CD4-positive, CD25-positive, alpha-beta regulatory T cell (primary cell): ENCODE measurements around the gene SHANK2. TPM values are rescaled to one million over a fixed set of nuclear protein-coding genes. Genes with fewer than 3 reads are reported as not detected.

Experiments
- ATAC-seq, 2 donors: fragments of 150-1000 bp; cut with Tn5 transposase; one replicate each; pipeline ENCODE4 v1.10.0; 2021; ENCODE audit warnings: low read depth in 2 of 2, moderate number of reproducible peaks in 2 of 2, moderate library complexity in 1 of 2
- DNase-seq, 3 donors: peaks; one replicate each; pipeline versions ENCODE4 v3.0.0 to v3.0.0-alpha.2; 2012 to 2022; ENCODE audit warnings: mixed read lengths in 1 of 3
- H3K27ac ChIP-seq: one replicate; pipeline ENCODE4 v1.7.0; 2013; ENCODE audit warnings: mild to moderate bottlenecking, low read length; ENCODE audit not compliant: insufficient read depth, poor library complexity, severe bottlenecking
- H3K27me3 ChIP-seq: one replicate; pipeline ENCODE4 v1.7.0; 2013; ENCODE audit warnings: low read length; ENCODE audit not compliant: control insufficient read depth, insufficient read depth
- H3K36me3 ChIP-seq: one replicate; pipeline ENCODE4 v1.7.0; 2013; ENCODE audit warnings: mild to moderate bottlenecking, low read length, moderate library complexity; ENCODE audit not compliant: control insufficient read depth, insufficient read depth
- H3K4me1 ChIP-seq: 2 replicates; pipeline ENCODE4 v1.7.0; 2013; ENCODE audit warnings: mild to moderate bottlenecking, low read length; ENCODE audit not compliant: insufficient read depth, control insufficient read depth, poor library complexity, severe bottlenecking
- H3K4me3 ChIP-seq: one replicate; pipeline ENCODE4 v1.7.0; 2013; ENCODE audit warnings: low read depth, mild to moderate bottlenecking, low read length, moderate library complexity
- H3K9me3 ChIP-seq, 2 experiments: 1 replicate in 1 of 2; 2 replicates in 1 of 2; pipeline ENCODE4 v1.7.0; 2013; ENCODE audit warnings: low read length in 2 of 2, mild to moderate bottlenecking in 1 of 2, moderate library complexity in 1 of 2; ENCODE audit not compliant: control insufficient read depth in 2 of 2
- H3K27ac Mint-ChIP-seq, 3 donors: one replicate each; pipeline ENCODE4 v1.8.0; 2020 to 2022; ENCODE audit warnings: mild to moderate bottlenecking in 3 of 3, mixed read lengths in 3 of 3, moderate library complexity in 2 of 3
- H3K27me3 Mint-ChIP-seq: one replicate; pipeline ENCODE4 v1.8.0; 2022; ENCODE audit warnings: mild to moderate bottlenecking, mixed read lengths
- H3K36me3 Mint-ChIP-seq: one replicate; pipeline ENCODE4 v1.8.0; 2020; ENCODE audit warnings: mixed read lengths
- H3K4me1 Mint-ChIP-seq, 4 donors: one replicate each; pipeline ENCODE4 v1.8.0; 2020 to 2022; ENCODE audit warnings: mixed read lengths in 4 of 4, mild to moderate bottlenecking in 1 of 4
- H3K4me3 Mint-ChIP-seq, 4 donors: one replicate each; pipeline ENCODE4 v1.8.0; 2020 to 2022; ENCODE audit warnings: mild to moderate bottlenecking in 4 of 4, mixed read lengths in 4 of 4, moderate library complexity in 3 of 4
- H3K9me3 Mint-ChIP-seq, 7 donors: one replicate each; pipeline ENCODE4 v1.8.0; 2020 to 2022; ENCODE audit warnings: mixed read lengths in 7 of 7, mild to moderate bottlenecking in 3 of 7, moderate library complexity in 2 of 7
- polyA plus RNA-seq, 4 donors: library from polyadenylated mRNA; unstranded; fragments of 300-500 nt; fragmentation: Illumina TruSeq; gene quantifications; one replicate each; pipeline ENCODE4 v1.2.3, GENCODE V29; 2021
- total RNA-seq: library from RNA; stranded (reverse); gene quantifications from one replicate; pipeline ENCODE4 v1.2.3, GENCODE V29; 2022

The SHANK2 gene
- total and polyA plus RNA-seq, 5 donors from 2014 or later: not detected

DNA sequence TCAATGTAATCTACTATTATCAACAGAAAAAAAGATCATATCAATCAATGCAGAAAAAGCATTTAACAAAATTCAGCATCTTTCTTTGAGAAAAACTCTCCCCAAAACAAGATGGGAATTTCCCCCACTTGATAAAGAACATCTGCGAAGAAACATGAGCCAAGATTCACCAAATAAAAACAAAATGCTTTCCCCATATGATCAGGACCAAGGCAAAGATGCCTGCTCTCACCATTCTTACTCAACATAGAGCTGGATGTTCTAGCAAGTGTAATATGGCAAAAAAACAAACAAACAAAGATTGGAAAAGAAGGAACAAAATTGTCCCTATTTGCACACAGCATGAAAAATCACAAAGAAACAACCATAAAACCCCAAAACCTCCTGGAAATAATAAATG, 23.4 kb downstream of the SHANK2 start:
- H3K4me3 Mint-ChIP-seq: no peak overlapping the region
- peaks cover 0 to 32% (median 8%) of the 10 kb centered on the region in 7 donors for H3K9me3 Mint-ChIP-seq
- H3K36me3 Mint-ChIP-seq: no peaks in the 10 kb centered on the region

DNA sequence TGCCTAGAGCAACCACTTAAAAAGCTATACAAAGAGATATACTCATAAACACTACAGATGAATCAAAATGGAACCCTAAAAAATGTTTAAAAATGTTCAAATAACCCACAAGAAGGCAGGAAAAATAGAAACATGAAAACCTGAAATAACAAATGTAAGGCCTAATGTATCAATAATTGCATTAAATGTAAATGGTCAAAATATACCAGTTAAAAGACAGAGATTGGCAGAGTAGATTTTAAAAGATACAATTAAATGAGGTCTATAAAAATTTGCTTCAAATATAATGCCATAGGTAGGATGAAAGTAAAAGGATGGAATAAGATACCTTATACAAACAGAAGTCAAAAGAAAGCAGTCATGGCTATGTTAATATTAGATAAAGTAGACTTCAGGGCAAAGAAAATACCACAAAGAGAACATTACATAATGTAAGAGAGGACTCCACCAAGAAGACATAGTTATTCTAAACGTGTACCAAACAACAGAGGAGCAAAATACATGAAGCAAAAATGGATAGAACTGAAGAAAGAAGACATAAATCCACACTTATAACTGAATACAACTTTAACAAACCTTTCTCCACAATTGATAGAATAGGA, 25.2 kb downstream of the SHANK2 start:
- H3K27me3 Mint-ChIP-seq: no peaks in the 10 kb centered on the region
- no peaks in the 10 kb centered on the region for H3K4me1 Mint-ChIP-seq
- DNase-seq (no peak), ATAC-seq (no peak)
- Histone ChIP-seq H3K4me1 (no peaks in the 10 kb centered on the region), H3K27ac (no peak overlapping the region), H3K4me3 (no peak overlapping the region), H3K9me3 (peaks cover 8 to 9% of the 10 kb centered on the region in 2 experiments), H3K36me3 (no peaks in the 10 kb centered on the region), H3K27me3 (no peaks in the 10 kb centered on the region)
- H3K36me3 Mint-ChIP-seq: no peaks in the 10 kb centered on the region
- peaks cover 0 to 35% (median 8%) of the 10 kb centered on the region in 7 donors for H3K9me3 Mint-ChIP-seq
- no peak overlapping the region for H3K4me3 Mint-ChIP-seq
- no peak overlapping the region for H3K27ac Mint-ChIP-seq

More for the DNA sequence above, 23.4 kb downstream of the SHANK2 start:
- H3K27me3 Mint-ChIP-seq: no peaks in the 10 kb centered on the region
- Histone ChIP-seq H3K27me3 (no peaks in the 10 kb centered on the region), H3K4me3 (no peak overlapping the region), H3K9me3 (peaks cover 8 to 9% of the 10 kb centered on the region in 2 experiments), H3K36me3 (no peaks in the 10 kb centered on the region), H3K27ac (no peak overlapping the region), H3K4me1 (no peaks in the 10 kb centered on the region)
- DNase-seq (no peak), ATAC-seq (no peak)
- no peaks in the 10 kb centered on the region for H3K4me1 Mint-ChIP-seq
- H3K27ac Mint-ChIP-seq: no peak overlapping the region

DNA sequence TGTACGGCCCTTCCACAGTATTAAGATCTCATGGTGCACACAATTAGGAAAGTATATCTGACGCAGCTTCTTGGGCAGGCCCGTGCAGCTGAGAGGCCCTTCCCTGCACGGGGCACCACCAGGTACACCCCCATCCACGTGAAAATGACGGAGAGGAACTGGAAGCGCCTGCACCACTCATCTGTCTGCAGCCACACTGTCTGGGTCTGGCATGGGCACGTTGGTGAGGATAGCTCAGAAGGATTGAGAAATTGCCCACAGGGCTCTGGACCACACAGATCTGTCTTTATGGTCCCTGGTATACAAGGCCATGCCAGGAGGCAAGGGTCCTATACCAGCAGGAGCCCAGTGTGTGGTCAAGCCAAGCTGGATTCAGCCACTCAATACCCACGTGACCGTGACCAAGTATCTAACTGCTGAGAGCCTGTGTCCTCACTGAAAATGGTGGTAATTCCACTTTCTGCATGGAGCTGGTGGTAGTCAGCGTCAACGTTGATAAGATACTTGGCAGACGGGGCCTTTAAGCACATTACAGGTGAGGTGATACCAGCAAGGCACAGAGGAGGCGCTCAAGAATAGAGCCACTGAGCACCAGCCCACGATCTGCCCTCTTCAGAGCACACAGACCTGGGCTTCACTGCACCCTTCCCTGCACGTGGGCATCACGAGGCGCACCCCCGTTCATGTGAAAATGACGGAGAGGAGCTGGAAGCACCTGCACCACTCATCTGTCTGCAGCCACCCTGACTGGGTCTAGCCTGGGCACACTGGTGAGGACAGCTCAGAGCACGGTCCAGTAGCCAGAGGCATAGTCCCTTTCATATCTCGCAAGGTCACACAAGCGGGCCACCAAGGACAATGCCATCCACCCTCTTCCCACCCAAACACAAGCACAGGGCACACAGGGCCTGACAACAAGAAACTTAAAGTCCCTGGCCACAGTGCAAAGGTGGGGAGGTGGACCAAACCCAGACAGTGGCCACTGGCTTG, 28.4 kb downstream of the SHANK2 start:
- ATAC-seq (no peak), DNase-seq (no peak)
- no peaks in the 10 kb centered on the region for H3K4me1 Mint-ChIP-seq
- H3K36me3 ChIP-seq: no peaks in the 10 kb centered on the region
- H3K4me3 ChIP-seq: no peak overlapping the region
- H3K4me1 ChIP-seq: no peaks in the 10 kb centered on the region
- H3K36me3 Mint-ChIP-seq: no peaks in the 10 kb centered on the region
- H3K27me3 Mint-ChIP-seq: no peaks in the 10 kb centered on the region
- no peak overlapping the region for H3K27ac Mint-ChIP-seq
- H3K27me3 ChIP-seq: no peaks in the 10 kb centered on the region
- H3K9me3 ChIP-seq: peaks cover 8 to 9% of the 10 kb centered on the region in 2 experiments
- peaks cover 0 to 35% (median 8%) of the 10 kb centered on the region in 7 donors for H3K9me3 Mint-ChIP-seq
- no peak overlapping the region for H3K4me3 Mint-ChIP-seq
- H3K27ac ChIP-seq: no peak overlapping the region

DNA sequence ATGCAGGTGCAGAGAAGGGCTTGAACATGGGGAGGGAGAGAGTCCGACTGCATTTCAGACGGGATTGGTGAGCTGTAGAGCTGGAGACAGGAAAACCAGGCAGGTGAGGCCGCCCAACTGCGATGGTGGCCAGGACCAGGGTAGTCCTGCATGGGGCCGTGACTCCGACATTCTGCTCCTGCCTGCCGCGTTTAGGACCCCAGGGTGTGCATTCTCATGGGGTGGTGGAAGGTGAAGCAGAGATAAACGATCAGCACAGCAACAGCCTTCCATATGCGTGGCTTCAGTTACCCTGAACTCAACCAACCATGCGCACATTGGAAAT, 29.3 kb downstream of the SHANK2 start:
- H3K9me3 Mint-ChIP-seq: peaks cover 0 to 34% (median 8%) of the 10 kb centered on the region in 7 donors
- no peaks in the 10 kb centered on the region for H3K27me3 ChIP-seq
- H3K27me3 Mint-ChIP-seq: no peaks in the 10 kb centered on the region
- no peak for DNase-seq
- H3K27ac Mint-ChIP-seq: no peak overlapping the region
- no peak overlapping the region for H3K4me3 ChIP-seq
- peaks cover 8 to 9% of the 10 kb centered on the region in 2 experiments for H3K9me3 ChIP-seq
- H3K4me1 Mint-ChIP-seq: no peaks in the 10 kb centered on the region
- no peak overlapping the region for H3K27ac ChIP-seq
- no peak for ATAC-seq
- H3K36me3 Mint-ChIP-seq: no peaks in the 10 kb centered on the region
- no peaks in the 10 kb centered on the region for H3K4me1 ChIP-seq
- H3K4me3 Mint-ChIP-seq: no peak overlapping the region
- no peaks in the 10 kb centered on the region for H3K36me3 ChIP-seq

DNA sequence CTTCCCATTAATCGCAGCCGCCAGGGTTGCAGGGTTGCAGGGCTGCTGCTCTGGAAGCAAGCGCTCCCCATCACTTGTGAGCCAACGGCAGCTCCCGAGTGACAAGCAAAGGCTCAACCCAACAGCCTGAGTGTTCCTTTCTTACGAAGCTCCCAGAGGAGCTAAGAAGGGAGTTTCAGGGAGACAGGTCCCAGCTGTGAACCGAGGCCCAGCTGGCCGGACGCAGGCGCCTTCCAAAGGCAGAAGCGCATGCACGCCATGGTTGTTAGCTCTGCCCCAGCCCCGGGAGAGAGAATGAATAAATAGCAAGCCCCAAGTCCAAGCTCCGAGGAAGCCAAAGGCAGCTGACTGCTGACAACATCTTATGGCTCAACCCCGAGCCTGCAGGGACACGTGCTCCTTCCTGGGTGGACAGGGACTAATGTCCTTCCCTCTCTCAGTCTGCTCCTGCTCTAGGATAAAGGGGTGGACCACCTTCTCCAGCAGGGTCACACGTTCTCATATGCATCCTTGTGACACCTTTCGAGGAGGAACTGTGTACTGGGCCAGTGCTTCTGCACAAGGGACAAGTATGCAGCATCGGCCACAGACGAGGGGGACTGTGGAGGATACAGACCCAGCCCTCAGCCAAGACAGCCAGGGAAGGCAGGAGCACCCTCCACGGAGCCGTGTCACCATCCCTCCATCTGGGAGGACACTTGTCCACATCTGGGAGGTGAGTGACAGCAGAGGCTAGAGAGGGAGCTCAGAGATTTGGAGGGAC, 29.9 kb downstream of the SHANK2 start:
- H3K4me3 ChIP-seq: no peak overlapping the region
- no peak for ATAC-seq
- Mint-ChIP-seq H3K9me3 (peaks cover 0 to 29% (median 8%) of the 10 kb centered on the region in 7 donors), H3K4me1 (no peaks in the 10 kb centered on the region), H3K36me3 (no peaks in the 10 kb centered on the region), H3K27ac (no peak overlapping the region), H3K27me3 (no peaks in the 10 kb centered on the region), H3K4me3 (peak overlapping the region in 1 of 4 donors; percentile 32)
- no peak for DNase-seq
- peaks cover 8% of the 10 kb centered on the region in 2 experiments for H3K9me3 ChIP-seq
- no peaks in the 10 kb centered on the region for H3K4me1 ChIP-seq
- H3K27me3 ChIP-seq: no peaks in the 10 kb centered on the region
- no peaks in the 10 kb centered on the region for H3K36me3 ChIP-seq
- no peak overlapping the region for H3K27ac ChIP-seq

DNA sequence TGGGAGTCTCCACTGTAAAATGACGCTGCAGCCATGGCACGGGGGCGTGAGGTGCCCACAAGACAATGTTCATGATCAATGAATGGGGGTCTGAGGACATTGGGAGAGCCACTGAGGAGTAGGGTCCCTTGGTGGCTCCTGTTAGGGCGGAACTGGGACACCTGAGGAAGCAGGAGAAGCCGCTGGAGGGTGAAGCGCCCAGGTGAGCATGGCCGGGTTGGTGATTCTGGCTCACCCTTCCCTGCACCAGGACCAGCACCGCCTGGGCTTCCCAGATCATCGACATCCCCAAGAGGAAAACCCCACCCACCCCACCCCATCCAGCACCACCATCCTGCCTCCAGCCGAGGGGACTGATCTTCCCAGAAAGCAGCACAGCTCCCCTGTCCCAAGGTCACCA, 30.6 kb downstream of the SHANK2 start:
- no peak overlapping the region for H3K27ac Mint-ChIP-seq
- H3K4me1 Mint-ChIP-seq: no peaks in the 10 kb centered on the region
- H3K9me3 Mint-ChIP-seq: peaks cover 0 to 22% (median 7%) of the 10 kb centered on the region in 7 donors

DNA sequence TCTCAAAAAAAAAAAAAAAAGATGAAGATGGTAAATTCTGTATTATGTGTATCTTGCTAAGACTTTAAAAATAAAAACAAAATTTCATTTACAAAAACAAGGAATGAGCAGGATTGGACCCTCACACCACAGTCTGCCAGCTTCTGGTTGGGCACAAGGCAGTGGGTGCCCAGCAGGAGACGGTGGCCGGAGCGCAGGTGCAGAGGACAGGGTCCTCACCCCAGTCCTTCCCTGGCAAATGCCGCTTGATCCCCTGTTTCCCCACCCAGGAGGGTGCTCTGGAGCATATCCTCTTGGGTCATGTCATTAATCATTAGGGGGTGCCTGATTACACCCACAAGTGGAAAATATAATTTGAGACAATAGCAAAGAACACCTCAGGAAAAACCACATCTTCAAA, 31.2 kb downstream of the SHANK2 start:
- Mint-ChIP-seq H3K27ac (no peak overlapping the region), H3K4me3 (no peak overlapping the region), H3K27me3 (no peaks in the 10 kb centered on the region), H3K9me3 (peaks cover 0 to 19% (median 6%) of the 10 kb centered on the region in 7 donors), H3K4me1 (no peaks in the 10 kb centered on the region), H3K36me3 (no peaks in the 10 kb centered on the region)
- ATAC-seq: no peak
- Histone ChIP-seq H3K27me3 (no peaks in the 10 kb centered on the region), H3K4me1 (no peaks in the 10 kb centered on the region), H3K4me3 (no peak overlapping the region), H3K27ac (no peak overlapping the region), H3K36me3 (no peaks in the 10 kb centered on the region), H3K9me3 (no peaks in the 10 kb centered on the region)
- DNase-seq: no peak

More for the DNA sequence above, 30.6 kb downstream of the SHANK2 start:
- Histone ChIP-seq H3K27me3 (no peaks in the 10 kb centered on the region), H3K27ac (no peak overlapping the region), H3K4me3 (no peak overlapping the region), H3K4me1 (no peaks in the 10 kb centered on the region), H3K9me3 (peaks cover 1% of the 10 kb centered on the region in 2 experiments), H3K36me3 (no peaks in the 10 kb centered on the region)
- no peaks in the 10 kb centered on the region for H3K36me3 Mint-ChIP-seq
- H3K4me3 Mint-ChIP-seq: no peak overlapping the region
- DNase-seq: no peak
- no peaks in the 10 kb centered on the region for H3K27me3 Mint-ChIP-seq
- ATAC-seq: no peak
